SK-N-DZ (cell line): ENCODE measurements around the gene ELF2. TPM values are rescaled to one million over a fixed set of nuclear protein-coding genes. Genes with fewer than 3 reads are reported as not detected.
"Not testable (repeated sequence)": the region's sequence is repeated elsewhere in the genome, so short reads cannot be mapped to it uniquely, and the experiment has no call there.

Experiments
- DNase-seq: peaks from one replicate; pipeline ENCODE4 v3.0.0-alpha.2; 2015; ENCODE audit warnings: low spot score
- polyA plus RNA-seq, 2 experiments: library from polyadenylated mRNA; depleted of rRNA; stranded (reverse); fragments of >200 nt; gene quantifications; 2 replicates each; pipeline ENCODE4 v1.2.3, GENCODE V29; 2014

ELF2 gene
- polyA plus RNA-seq (2014; cell fraction: cytosol; rRNA removed), result 31.7 and 41.6 TPM in 2 replicates
- polyA plus RNA-seq (2014; cell fraction: nucleus; rRNA removed), result 35.2 and 39.2 TPM in 2 replicates

DNA sequence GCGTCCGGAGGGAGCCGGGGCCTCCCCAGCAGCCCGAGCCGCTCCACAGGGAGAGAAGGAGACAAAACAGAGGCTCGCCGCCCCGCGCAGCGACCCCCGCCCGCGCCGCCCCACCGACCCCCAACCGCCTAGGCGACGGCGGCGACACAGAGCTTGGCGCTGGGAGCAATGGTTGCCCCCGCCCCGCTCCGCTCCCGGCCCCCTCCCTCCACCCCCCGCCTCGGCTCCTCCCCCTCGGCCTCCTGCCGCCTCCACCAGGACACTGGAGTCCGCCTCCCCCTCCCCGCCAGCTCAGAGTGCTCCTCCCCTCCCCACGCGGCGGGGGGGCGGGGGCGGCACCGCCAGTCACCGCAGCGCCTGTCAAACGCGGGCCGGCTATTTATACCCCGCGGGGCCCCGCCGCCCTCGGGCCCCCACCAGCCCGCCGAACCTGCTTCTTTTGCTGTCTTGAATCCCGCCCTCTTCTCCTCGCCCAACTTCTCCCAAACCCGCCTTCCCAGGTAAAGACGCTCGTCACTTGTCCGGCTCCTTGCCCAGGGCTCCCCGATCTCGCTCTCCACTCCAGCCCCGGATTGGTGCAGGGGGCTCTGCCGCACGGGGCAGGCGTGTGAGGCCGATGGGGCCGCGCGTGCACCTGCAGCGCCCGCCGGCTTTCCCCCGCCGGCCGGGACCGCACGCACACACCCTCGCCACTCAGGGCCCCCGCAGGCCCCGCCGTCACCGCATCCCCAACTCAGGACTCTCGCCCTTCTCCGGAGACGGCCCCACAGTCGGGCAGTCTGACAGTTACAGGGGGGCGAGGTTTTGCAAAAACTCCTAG is at the start of gene ELF2:
Gene ELF2, minus strand, starts transcription at position 170 of the 820 bp plus-strand sequence. CDS start 39,517 bp downstream, outside the sequence.
- peak; percentile 85 for DNase-seq

- DNase-seq, result no peak
Measured at GRCh38 chr4:139223682-139224317, 46.8 kb upstream of the ELF2 start.

GRCh38 chr4:139222215-139222614 is 45.2 kb upstream of the ELF2 start:
- no peak for DNase-seq

GRCh38 chr4:139221687-139222086 is 44.7 kb upstream of the ELF2 start:
- DNase-seq, result no peak

- no peak for DNase-seq
Measured at GRCh38 chr4:139219450-139220055, 42.5 kb upstream of the ELF2 start.

DNA sequence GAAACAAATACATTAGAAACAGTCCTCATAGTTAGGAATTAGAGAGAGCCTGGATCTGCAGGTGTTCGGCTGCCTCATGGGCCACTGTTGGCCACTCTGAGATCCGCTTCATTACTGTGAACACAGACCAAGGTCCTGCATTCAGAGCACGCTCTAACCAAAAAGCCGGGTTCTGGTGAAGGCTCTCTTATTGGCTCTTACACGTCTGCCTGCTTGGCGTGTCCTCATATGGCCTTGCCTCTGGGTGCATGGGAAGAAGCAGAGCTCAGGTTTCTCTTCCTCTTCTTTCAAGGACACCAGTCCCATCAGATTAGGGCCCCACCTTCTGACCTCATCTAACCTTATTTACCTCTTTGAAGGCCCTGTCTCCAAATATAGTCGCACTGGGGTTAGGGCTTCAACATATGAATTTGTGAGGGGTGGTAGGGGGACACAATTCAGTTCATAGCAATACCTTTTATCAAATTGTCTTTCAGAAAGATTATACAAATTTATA is 37.1 kb upstream of the ELF2 start:
- DNase-seq, result peak; percentile 85

DNA sequence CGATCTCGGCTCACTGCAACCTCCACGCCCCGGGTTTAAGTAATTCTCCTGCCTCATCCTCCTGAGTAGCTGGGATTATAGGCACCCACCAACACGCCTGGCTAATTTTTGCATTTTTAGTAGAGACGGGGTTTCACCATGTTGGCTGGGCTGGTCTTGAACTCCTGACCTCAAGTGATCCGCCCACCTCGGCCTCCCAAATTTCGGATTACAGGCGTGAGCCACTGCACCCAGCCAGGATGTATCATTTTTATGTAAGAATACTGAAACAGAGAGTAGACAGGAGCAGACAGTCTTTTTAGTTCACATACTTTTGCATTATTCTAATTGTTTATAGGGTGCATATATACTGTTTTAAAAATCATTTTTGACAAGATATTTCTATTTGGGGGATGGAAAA is 36.6 kb upstream of the ELF2 start:
- DNase-seq, result not testable (repeated sequence)

DNA sequence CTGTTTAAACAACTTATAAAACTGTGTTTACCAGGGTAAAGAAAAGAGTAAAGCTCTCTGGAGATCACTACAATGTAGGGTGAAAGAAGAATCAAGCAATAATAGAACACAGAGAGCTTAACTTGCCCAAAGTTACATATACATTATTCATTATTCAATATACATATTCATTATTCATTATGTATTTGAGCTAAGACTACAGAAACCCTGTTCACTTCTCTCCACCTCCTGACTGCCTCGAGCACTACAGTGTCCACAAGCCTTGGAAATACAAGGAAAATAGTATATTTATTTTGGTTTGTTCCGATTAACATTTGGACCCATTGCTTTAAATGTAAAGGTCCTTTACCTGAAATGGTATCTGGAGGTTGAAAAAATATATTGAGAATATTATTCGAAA is 35.9 kb upstream of the ELF2 start:
- DNase-seq, result no peak

GRCh38 chr4:139210486-139210885 is 33.5 kb upstream of the ELF2 start:
- DNase-seq, result no peak

GRCh38 chr4:139209470-139210063 is 32.5 kb upstream of the ELF2 start:
- DNase-seq, result no peak

DNA sequence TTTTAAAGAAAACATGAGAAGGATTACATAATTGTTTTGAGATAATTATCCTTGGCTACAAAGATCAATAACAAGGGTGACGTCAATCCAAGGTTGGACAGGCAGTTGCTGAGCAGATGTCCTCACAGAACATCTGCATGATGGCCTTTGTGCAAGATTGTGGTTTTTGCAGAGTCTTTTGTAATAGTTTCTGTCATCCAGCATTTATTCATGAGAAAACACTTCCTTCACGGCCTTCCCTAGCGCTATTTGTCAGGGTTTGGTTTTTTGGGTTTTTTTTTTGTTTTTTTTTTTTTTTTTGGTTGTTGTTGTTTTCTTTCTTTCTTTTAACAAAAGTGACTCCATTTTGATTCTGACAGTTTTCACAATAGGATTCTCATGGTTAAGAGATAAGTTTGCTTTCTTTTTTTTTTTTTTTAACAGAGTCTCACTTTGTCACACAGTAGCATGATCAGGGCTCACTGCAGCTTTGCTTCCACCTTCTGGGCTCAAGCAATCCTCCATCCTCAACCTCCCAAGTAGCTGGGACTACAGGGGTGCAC is 31.5 kb upstream of the ELF2 start:
- no peak for DNase-seq

DNA sequence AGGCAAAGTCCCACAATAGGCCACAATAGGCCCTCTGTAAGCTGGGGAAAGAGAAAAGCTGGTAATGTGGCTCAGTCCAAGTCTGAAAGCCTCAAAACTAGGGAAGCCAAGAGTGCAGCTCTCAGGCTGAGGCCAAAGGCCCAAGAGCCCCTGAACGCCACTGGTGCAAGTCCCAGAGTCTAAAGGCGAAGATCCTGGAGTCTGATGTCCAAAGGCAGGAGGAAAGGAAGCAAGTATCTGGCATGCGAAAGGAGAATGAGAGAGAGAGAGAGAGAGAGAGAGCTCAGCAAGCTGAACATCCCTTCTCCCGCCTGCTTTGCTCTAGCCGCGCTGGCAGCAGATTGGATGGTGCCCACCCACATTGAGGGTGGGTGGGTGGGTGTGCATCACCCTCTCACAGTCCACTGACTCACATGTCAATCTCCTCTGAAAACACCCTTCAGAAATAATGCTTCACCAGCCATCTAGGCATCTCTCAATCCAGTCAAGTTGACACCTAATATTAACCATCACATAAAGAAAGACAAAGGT is 30.9 kb upstream of the ELF2 start:
- no peak for DNase-seq

DNA sequence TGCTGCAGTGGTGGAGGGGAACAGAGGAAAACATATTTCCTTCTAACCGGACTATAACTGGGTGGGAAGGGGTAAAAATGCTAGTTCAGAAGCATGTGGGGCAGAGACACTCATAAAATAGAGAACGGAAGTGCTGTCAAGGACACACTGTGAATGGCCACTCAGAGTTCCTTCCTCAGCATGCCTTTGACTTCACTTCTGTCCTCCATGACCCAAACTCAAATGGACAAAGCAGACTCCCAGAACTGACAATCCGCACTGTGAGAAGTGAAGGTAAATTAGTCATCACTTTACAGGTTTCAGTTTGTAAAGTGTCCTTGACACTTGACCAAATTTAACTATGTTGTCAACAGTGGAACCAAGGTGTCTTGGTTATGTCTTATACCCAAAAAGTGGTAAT is 30.2 kb upstream of the ELF2 start:
- no peak for DNase-seq

- no peak for DNase-seq
Measured at GRCh38 chr4:139202991-139203390, 26.0 kb upstream of the ELF2 start.

DNA sequence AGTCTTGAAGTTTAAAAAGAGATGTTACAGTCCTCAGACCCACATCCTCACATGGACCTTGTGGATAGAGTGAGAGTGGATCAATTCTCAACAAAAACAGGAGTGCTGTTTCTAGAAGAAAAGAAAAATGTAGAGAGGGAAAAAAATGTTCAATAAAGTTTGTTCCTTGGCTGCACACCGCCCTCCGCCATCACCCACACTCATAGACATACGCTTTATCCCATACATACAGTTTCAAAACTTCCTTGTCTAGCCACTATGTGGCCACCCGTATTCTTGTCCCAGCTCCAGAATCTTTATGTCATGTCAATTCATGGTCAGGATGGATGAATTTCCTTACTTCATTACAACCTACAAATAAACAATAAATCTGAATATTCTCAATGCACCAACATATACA is 23.5 kb upstream of the ELF2 start:
- DNase-seq, result no peak

DNA sequence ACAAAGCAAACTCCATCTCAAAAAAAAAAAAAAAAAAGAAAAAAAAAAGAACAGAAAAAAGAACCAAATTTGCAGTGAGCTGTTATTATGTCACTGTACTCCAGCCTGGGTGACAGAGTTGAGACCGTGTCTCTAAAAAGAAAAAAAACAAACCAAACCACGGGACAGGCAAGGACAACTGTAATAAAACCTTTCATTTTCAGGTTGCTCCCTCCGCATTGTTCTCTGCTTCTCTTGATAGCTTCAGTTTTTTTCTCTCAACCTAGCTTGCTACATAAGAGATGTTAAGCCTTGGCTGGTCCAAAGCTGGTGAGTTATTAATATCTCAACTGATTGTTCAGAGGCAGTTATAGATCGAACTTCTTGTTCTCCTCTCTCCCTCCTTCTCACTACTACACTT is 23.1 kb upstream of the ELF2 start:
- DNase-seq, result no peak

- not testable (repeated sequence) for DNase-seq
Measured at GRCh38 chr4:139197214-139197613, 20.2 kb upstream of the ELF2 start.

- no peak for DNase-seq
Measured at GRCh38 chr4:139196462-139196861, 19.4 kb upstream of the ELF2 start.

- DNase-seq, result no peak
Measured at GRCh38 chr4:139191373-139191772, 14.4 kb upstream of the ELF2 start.

DNA sequence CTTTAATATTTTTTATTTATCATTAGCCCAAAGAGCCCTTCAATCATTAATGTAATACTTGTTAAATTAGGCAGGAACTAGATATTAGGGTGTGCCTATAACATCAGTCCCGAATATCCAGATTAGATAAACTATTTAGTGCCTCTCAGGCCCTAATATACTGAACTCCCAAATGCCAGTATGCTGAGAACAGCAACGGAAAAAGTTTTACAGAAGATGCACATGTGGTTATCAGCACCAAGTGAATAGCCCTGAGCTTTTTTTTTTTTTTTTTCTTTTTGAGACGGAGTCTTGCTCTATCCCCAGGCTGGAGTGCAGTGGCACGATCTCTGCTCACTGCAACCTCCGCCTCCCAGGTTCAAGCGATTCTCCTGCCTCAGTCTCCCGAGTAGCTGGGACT is 13.0 kb upstream of the ELF2 start:
- no peak for DNase-seq

- no peak for DNase-seq
Measured at GRCh38 chr4:139189417-139189749, 12.4 kb upstream of the ELF2 start.
